Transverse colon (tissue), 4 donors: Measurements from ENCODE around the gene MARCHF3. TPM values are rescaled to one million over a fixed set of nuclear protein-coding genes. Genes with fewer than 3 reads are reported as not detected.
"Not testable (repeated sequence)": the region's sequence is repeated elsewhere in the genome, so short reads cannot be mapped to it uniquely, and the experiment has no call there.

Source experiments
- DNase-seq: peaks from one replicate; pipeline ENCODE4 v3.0.0-alpha.2; 2019
- H3K27ac ChIP-seq, 4 donors: fragments of 200-600 bp; sonication (generic); 2 replicates each; pipeline ENCODE4 v1.5.1; 2016 to 2018; ENCODE audit warnings: inconsistent platforms in 4 of 4
- H3K27me3 ChIP-seq: fragments of 200-600 bp; sonication (generic); 2 replicates; pipeline ENCODE4 v1.5.1; 2017; ENCODE audit warnings: inconsistent platforms
- H3K36me3 ChIP-seq, 4 donors: fragments of 200-600 bp; sonication (generic); 2 replicates each; pipeline ENCODE4 v1.5.1; 2017 to 2019; ENCODE audit warnings: inconsistent platforms in 4 of 4
- H3K4me1 ChIP-seq, 4 donors: fragments of 200-600 bp; sonication (generic); 2 replicates each; pipeline ENCODE4 v1.5.1; 2017 to 2020; ENCODE audit warnings: inconsistent platforms in 4 of 4
- H3K4me3 ChIP-seq, 4 donors: fragments of 200-600 bp; sonication (generic); 1 replicate in 1 of 4; 2 replicates in 3 of 4; pipeline versions ENCODE4 v1.5.1 to v1.6.1; 2017 to 2019; ENCODE audit warnings: inconsistent platforms in 4 of 4
- H3K9me3 ChIP-seq, 2 donors: fragments of 200-600 bp; sonication (generic); 2 replicates each; pipeline ENCODE4 v1.5.1; 2017 to 2019; ENCODE audit warnings: inconsistent platforms in 2 of 2
- CTCF ChIP-seq, 5 experiments: fragments of 200-600 bp in 3 of 5; fragments of 450-650 bp in 2 of 5; sonication (generic) in 3 of 5; IDR thresholded peaks; 1 replicate in 2 of 5; 2 replicates in 3 of 5; pipeline ENCODE4 v1.5.1; 2016 to 2017; ENCODE audit warnings: antibody characterized with exemption in 5 of 5, inconsistent platforms in 3 of 5, mild to moderate bottlenecking in 2 of 5, moderate library complexity in 1 of 5
- EP300 ChIP-seq: sonication (generic); formaldehyde crosslinking; IDR thresholded peaks from one replicate; pipeline ENCODE4 v1.6.1; 2017; ENCODE audit warnings: antibody characterized with exemption, low read depth
- POLR2A ChIP-seq: fragments of 450-650 bp; IDR thresholded peaks from one replicate; pipeline ENCODE4 v1.6.1; 2016; ENCODE audit warnings: antibody characterized with exemption, mild to moderate bottlenecking, moderate library complexity
- POLR2AphosphoS5 ChIP-seq, 3 donors: sonication (generic); formaldehyde crosslinking; IDR thresholded peaks; one replicate each; pipeline ENCODE4 v1.6.1; 2016; ENCODE audit warnings: antibody characterized with exemption in 3 of 3
- WGBS, 2 donors: methylation state at CpG; one replicate each; pipeline ENCODE4 v1.1.5; 2018; ENCODE audit warnings: low coverage in 1 of 2; 5-methylcytosine and 5-hydroxymethylcytosine counted together
- in situ Hi-C, 4 donors: fragments of 200-750 bp; cut with MboI; loops; one replicate each; pipeline versions ENCODE4 v1.15.0 to v1.15.1; 2017; ENCODE audit warnings: low sequenced_read_pairs in 3 of 4, low pct_ligation_motif_present in 1 of 4, low pct_unique_long_range_greater_than_20kb in 1 of 4
- intact Hi-C: fragments of 100-400 bp; cut with DNase I; formaldehyde crosslinking; loops from one replicate; pipeline ENCODE4 v1.15.1; 2023; ENCODE audit warnings: low total_unique reads
- total RNA-seq, 4 donors: library from RNA; depleted of rRNA; stranded (reverse); fragments of >200 nt; gene quantifications; one replicate each; pipeline ENCODE4 v1.1.0, GENCODE V29; 2016

Gene MARCHF3
- total RNA-seq, 4 donors from 2014 or later = 20.3 to 29.6 (median 23.0) TPM

GRCh38 chr5:126853541-126854307 lies 176.6 kb downstream of the MARCHF3 start:
- not testable (repeated sequence) for H3K36me3 ChIP-seq, H3K4me3 ChIP-seq, DNase-seq, H3K27me3 ChIP-seq, H3K9me3 ChIP-seq
- peak; percentile 30 for TF ChIP-seq POLR2A
- in situ Hi-C loops (loop anchor here in 1 of 4 donors (25.0 kb wide), 1 partner anchor 184 kb away; the partner anchor contains the start of gene MARCHF3), intact Hi-C loops (loop anchor here (10.0 kb wide), 1 partner anchor 171 kb away; no protein-coding TSS in a partner anchor)
- H3K27ac ChIP-seq = peak overlapping the region in 1 of 4 donors; percentile 17
- 95 to 100% methylated on average over 3 to 27 of the region's 27 CpGs for WGBS, 2 donors
- peaks cover 0 to 17% (median 1%) of the 10 kb centered on the region in 4 donors for H3K4me1 ChIP-seq

DNA sequence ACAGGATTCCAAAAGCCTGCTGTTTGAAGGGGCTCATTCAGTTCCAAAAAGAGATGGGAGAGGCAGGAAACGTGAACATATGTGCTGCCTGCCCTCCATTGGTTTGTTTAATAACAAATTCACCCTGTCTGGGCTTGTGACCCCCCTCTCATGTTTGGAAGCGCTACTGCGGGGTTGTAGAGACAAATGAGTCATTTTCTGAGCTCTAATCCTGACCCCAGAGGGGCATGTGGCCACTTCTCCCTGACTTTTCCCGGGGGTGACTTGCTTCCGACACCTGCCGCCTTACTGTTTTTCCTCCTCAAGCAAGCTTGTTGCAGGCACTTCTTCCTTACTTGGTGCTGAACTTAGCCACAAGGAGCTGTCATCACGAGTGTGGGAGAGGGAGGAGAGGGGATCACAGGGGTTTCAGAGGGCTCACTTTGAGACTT lies 177.5 kb downstream of the MARCHF3 start:
- Histone ChIP-seq H3K36me3 (no peaks in the 10 kb centered on the region), H3K4me1 (peaks cover under 1 to 18% (median 1%) of the 10 kb centered on the region in 4 donors), H3K27ac (peak overlapping the region; percentile 28 to 60 (median 32)), H3K9me3 (no peaks in the 10 kb centered on the region), H3K4me3 (no peak overlapping the region), H3K27me3 (no peaks in the 10 kb centered on the region)
- no peak for TF ChIP-seq EP300
- TF ChIP-seq POLR2A = no peak
- TF ChIP-seq POLR2AphosphoS5 (IDR thresholded peaks at IDR 0.05) = no peak
- no peak for TF ChIP-seq CTCF (IDR thresholded peaks at IDR 0.05)
- WGBS, 2 donors = 76% methylated on average over 7 of the region's 7 CpGs; no CpG with 5 or more reads in 1 of the 2 donors
- intact Hi-C loops = loop anchor here (10.0 kb wide), 1 partner anchor 172 kb away; no protein-coding TSS in a partner anchor
- in situ Hi-C loops = loop anchor here in 1 of 4 donors (25.0 kb wide), 1 partner anchor 184 kb away; the partner anchor contains the start of gene MARCHF3
- DNase-seq = no peak

- no peak for DNase-seq
- Histone ChIP-seq H3K9me3 (no peaks in the 10 kb centered on the region), H3K4me1 (peaks cover 0 to 26% (median 7%) of the 10 kb centered on the region in 4 donors), H3K4me3 (no peak overlapping the region), H3K27ac (peak overlapping the region; percentile 28 to 60 (median 32)), H3K27me3 (no peaks in the 10 kb centered on the region), H3K36me3 (no peaks in the 10 kb centered on the region)
- intact Hi-C loops (loop anchor here (10.0 kb wide), 1 partner anchor 173 kb away; no protein-coding TSS in a partner anchor), in situ Hi-C loops (loop anchor here in 1 of 4 donors (25.0 kb wide), 1 partner anchor 185 kb away; the partner anchor contains the start of gene MARCHF3)
- peak in 1 of 3 donors; percentile 20 for TF ChIP-seq POLR2AphosphoS5 (IDR thresholded peaks at IDR 0.05)
- no peak for TF ChIP-seq POLR2A
- WGBS, 2 donors = 49 to 62% methylated on average over 3 to 4 of the region's 4 CpGs
These were observed 178.2 kb downstream of the MARCHF3 start for GRCh38 chr5:126852091-126852571.

- no peak for TF ChIP-seq CTCF (IDR thresholded peaks at IDR 0.05)
- TF ChIP-seq EP300 = no peak
- no peak for TF ChIP-seq POLR2A
- no peak for TF ChIP-seq POLR2AphosphoS5 (IDR thresholded peaks at IDR 0.05)
- in situ Hi-C loops = loop anchor here in 1 of 4 donors (25.0 kb wide), 1 partner anchor 186 kb away; the partner anchor contains the start of gene MARCHF3
These were observed 178.8 kb downstream of the MARCHF3 start for GRCh38 chr5:126851501-126852011.

More at GRCh38 chr5:126851501-126852011, 178.8 kb downstream of the MARCHF3 start:
- peaks cover 3 to 31% (median 13%) of the 10 kb centered on the region in 4 donors for H3K4me1 ChIP-seq
- no peaks in the 10 kb centered on the region for H3K9me3 ChIP-seq
- no peak overlapping the region for H3K4me3 ChIP-seq
- WGBS, 2 donors = 64 to 77% methylated on average over 6 to 14 of the region's 14 CpGs
- H3K27me3 ChIP-seq = no peaks in the 10 kb centered on the region
- no peak for DNase-seq
- peak overlapping the region; percentile 18 to 60 (median 32) for H3K27ac ChIP-seq
- intact Hi-C loops = loop anchor here (10.0 kb wide), 1 partner anchor 173 kb away; no protein-coding TSS in a partner anchor
- no peaks in the 10 kb centered on the region for H3K36me3 ChIP-seq
